Muscle of back (tissue), 13 donors: ENCODE measurements around the gene POU4F1. TPM values are rescaled to one million over a fixed set of nuclear protein-coding genes. Genes with fewer than 3 reads are reported as not detected.
"Not testable (repeated sequence)": the region's sequence is repeated elsewhere in the genome, so short reads cannot be mapped to it uniquely, and the experiment has no call there.

ENCODE experiments used
- DNase-seq, 3 donors: peaks; one replicate each; pipeline versions ENCODE4 v3.0.0 to v3.0.0-alpha.2; 2013
- long read RNA-seq, 9 donors: transcript quantifications; one replicate each; lab custom pipeline, GENCODE V29; 2026
- polyA plus RNA-seq, 10 donors: library from polyadenylated mRNA; unstranded; fragments of 120-200 nt; gene quantifications; one replicate each; pipeline ENCODE4 v1.2.1, GENCODE V29; 2013; ENCODE audit not compliant: insufficient read length in 10 of 10

The POU4F1 gene
- 10 to 100 TPM in 5 of 10 donors, 1 to 10 TPM in 5; 3.7 to 19.6 (median 11.2) TPM for polyA plus RNA-seq
- long read RNA-seq, donor 1: 0 reads
- long read RNA-seq, donor 2: 0 reads
- long read RNA-seq, donor 3: 0 reads
- long read RNA-seq, donor 4: 0 reads
- long read RNA-seq, donor 5, full-length matches to known transcripts: 2 of 2 reads
- long read RNA-seq, donor 5, partial matches to known transcripts: 0 of 2 reads
- long read RNA-seq, donor 5, other reads (novel, unspliced or antisense): 0 of 2 reads
- long read RNA-seq, donor 6, full-length matches to known transcripts: 1 of 1 reads
- long read RNA-seq, donor 6, partial matches to known transcripts: 0 of 1 reads
- long read RNA-seq, donor 6, other reads (novel, unspliced or antisense): 0 of 1 reads
- long read RNA-seq, donor 7: 0 reads
- long read RNA-seq, donor 8: 0 reads
- long read RNA-seq, donor 9: 0 reads

GRCh38 chr13:78603240-78603957 is at the start of gene POU4F1:
Gene POU4F1 (minus strand): TSS chr13:78603552. CDS start chr13:78603326, 226 bp downstream.
- peak; percentile 67 to 89 (median 73) for DNase-seq

- DNase-seq: no peak
These were observed 49.3 kb upstream of the POU4F1 start for GRCh38 chr13:78652651-78653050.

GRCh38 chr13:78650717-78651083 is 47.3 kb upstream of the POU4F1 start:
- no peak for DNase-seq

- no peak for DNase-seq
These were observed 46.8 kb upstream of the POU4F1 start for GRCh38 chr13:78649997-78650716.

- not testable (repeated sequence) for DNase-seq
These were observed 43.8 kb upstream of the POU4F1 start for GRCh38 chr13:78647109-78647678.

GRCh38 chr13:78638216-78638615 is 34.9 kb upstream of the POU4F1 start:
- DNase-seq: no peak

- DNase-seq: no peak
These were observed 33.1 kb upstream of the POU4F1 start for GRCh38 chr13:78636495-78636894.

- peak in 1 of 3 donors; percentile 40 for DNase-seq
These were observed 29.6 kb upstream of the POU4F1 start for GRCh38 chr13:78632996-78633395.

GRCh38 chr13:78631077-78631476 is 27.7 kb upstream of the POU4F1 start:
- no peak for DNase-seq

GRCh38 chr13:78630511-78630910 is 27.2 kb upstream of the POU4F1 start:
- peak in 1 of 3 donors; percentile 3 for DNase-seq

- DNase-seq: no peak
These were observed 22.0 kb upstream of the POU4F1 start for GRCh38 chr13:78625384-78625783.

- no peak for DNase-seq
These were observed 19.8 kb upstream of the POU4F1 start for GRCh38 chr13:78623132-78623531.

- no peak for DNase-seq
These were observed 17.7 kb upstream of the POU4F1 start for GRCh38 chr13:78620936-78621470.

GRCh38 chr13:78618411-78618810 is 15.1 kb upstream of the POU4F1 start:
- no peak for DNase-seq

- peak in 1 of 3 donors; percentile 25 for DNase-seq
These were observed 7.7 kb upstream of the POU4F1 start for GRCh38 chr13:78611040-78611439.

- peak in 1 of 3 donors; percentile 12 for DNase-seq
These were observed 7.1 kb upstream of the POU4F1 start for GRCh38 chr13:78610381-78610883.

GRCh38 chr13:78609464-78610205 is 6.3 kb upstream of the POU4F1 start:
- peak in 1 of 3 donors; percentile 53 for DNase-seq

GRCh38 chr13:78608688-78609463 is 5.5 kb upstream of the POU4F1 start:
- DNase-seq: peak in 1 of 3 donors; percentile 56

- no peak for DNase-seq
These were observed 4.9 kb upstream of the POU4F1 start for GRCh38 chr13:78608252-78608687.
